Stimulated activated naive CD8-positive, alpha-beta T cell treated with anti-CD3 and anti-CD28 coated beads, Interleukin-15, amount 100 ng/mL, for 72 hours (primary cell): ENCODE measurements around the gene HDAC11.

Source experiments
- ATAC-seq: fragments of 150-1000 bp; cut with Tn5 transposase; 2 replicates; pipeline ENCODE4 v1.10.0; 2021; ENCODE audit warnings: mild to moderate bottlenecking, moderate library complexity
- DNase-seq, 2 donors: peaks; one replicate each; pipeline ENCODE4 v3.0.0; 2021 to 2022
- H3K27ac Mint-ChIP-seq, 2 donors: one replicate each; pipeline ENCODE4 v1.8.0; 2022; ENCODE audit warnings: mild to moderate bottlenecking in 2 of 2, mixed read lengths in 2 of 2, moderate library complexity in 2 of 2
- H3K27me3 Mint-ChIP-seq: one replicate; pipeline ENCODE4 v1.8.0; 2022; ENCODE audit warnings: mixed read lengths
- H3K4me1 Mint-ChIP-seq: one replicate; pipeline ENCODE4 v1.8.0; 2022; ENCODE audit warnings: mild to moderate bottlenecking, mixed read lengths
- H3K4me3 Mint-ChIP-seq, 2 donors: one replicate each; pipeline ENCODE4 v1.8.0; 2022; ENCODE audit warnings: mild to moderate bottlenecking in 2 of 2, mixed read lengths in 2 of 2, moderate library complexity in 1 of 2
- H3K9me3 Mint-ChIP-seq, 2 donors: one replicate each; pipeline ENCODE4 v1.8.0; 2022; ENCODE audit warnings: mixed read lengths in 2 of 2

HDAC11 gene

DNA sequence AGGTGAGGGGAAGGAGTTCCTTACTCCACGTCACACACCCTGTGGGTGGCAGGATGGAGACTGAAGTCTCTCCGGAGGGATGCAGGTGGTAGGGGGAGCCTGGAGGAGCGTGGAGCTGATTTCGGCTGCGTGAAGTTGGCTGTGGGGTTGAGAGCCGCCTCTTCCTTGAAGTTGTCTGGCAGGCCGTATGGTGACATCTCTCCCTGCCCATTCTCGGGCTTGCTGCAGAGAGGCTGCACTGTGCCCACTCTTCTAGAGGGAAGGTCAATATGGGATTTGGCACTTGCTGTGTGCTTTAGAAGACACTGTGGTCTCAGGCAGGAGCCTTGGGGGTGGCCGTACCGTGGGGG is 55.4 kb downstream of the HDAC11 start:
- DNase-seq (no peak), ATAC-seq (no peak)
- H3K27me3 Mint-ChIP-seq, result peaks cover 40% of the 10 kb centered on the region
- H3K9me3 Mint-ChIP-seq, result no peaks in the 10 kb centered on the region
- no peak overlapping the region for H3K27ac Mint-ChIP-seq
- peaks cover 9% of the 10 kb centered on the region for H3K4me1 Mint-ChIP-seq
- H3K4me3 Mint-ChIP-seq, result no peak overlapping the region

DNA sequence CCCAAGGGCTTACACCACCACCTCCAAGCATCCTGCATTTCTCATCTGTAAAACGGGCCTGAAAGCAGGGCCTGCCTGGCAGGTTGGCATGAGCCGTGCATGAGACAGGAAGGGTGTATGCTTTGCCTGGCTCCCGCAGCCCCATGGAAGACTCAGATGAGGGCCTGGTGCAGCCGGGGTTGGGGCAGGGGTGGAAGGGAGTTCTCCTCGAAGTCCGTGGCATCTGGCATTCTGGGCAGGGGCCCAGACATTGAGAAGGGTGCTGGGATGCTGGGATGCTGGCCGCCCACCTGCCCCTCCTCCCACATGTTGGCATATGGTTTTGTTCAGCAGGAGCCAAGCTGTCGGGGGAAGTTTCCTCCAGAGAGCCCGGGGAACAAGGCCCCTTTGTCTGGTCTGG is 55.8 kb downstream of the HDAC11 start:
- Mint-ChIP-seq H3K9me3 (peaks cover 2 to 4% of the 10 kb centered on the region in 2 donors), H3K4me3 (no peak overlapping the region), H3K4me1 (peaks cover 9% of the 10 kb centered on the region), H3K27me3 (peaks cover 44% of the 10 kb centered on the region), H3K27ac (peak overlapping the region in 1 of 2 donors; percentile 44)
- no peak for DNase-seq
- ATAC-seq, result no peak

GRCh38 chr3:13536432-13536831 is 56.3 kb downstream of the HDAC11 start:
- H3K4me3 Mint-ChIP-seq, result peak overlapping the region in 1 of 2 donors; percentile 43
- DNase-seq, result no peak

GRCh38 chr3:13536832-13537231 is 56.7 kb downstream of the HDAC11 start:
- H3K4me1 Mint-ChIP-seq, result peaks cover 9% of the 10 kb centered on the region
- H3K9me3 Mint-ChIP-seq, result peaks cover 6 to 11% of the 10 kb centered on the region in 2 donors
- no peak overlapping the region for H3K27ac Mint-ChIP-seq
- ATAC-seq (no peak), DNase-seq (no peak)
- H3K4me3 Mint-ChIP-seq, result peak overlapping the region in 1 of 2 donors; percentile 43
- H3K27me3 Mint-ChIP-seq, result peaks cover 48% of the 10 kb centered on the region

More at GRCh38 chr3:13536432-13536831, 56.3 kb downstream of the HDAC11 start:
- Mint-ChIP-seq H3K4me1 (peaks cover 9% of the 10 kb centered on the region), H3K9me3 (peaks cover 6 to 9% of the 10 kb centered on the region in 2 donors), H3K27ac (peak overlapping the region in 1 of 2 donors; percentile 2), H3K27me3 (peaks cover 48% of the 10 kb centered on the region)
- ATAC-seq, result no peak

GRCh38 chr3:13537244-13537908 is 57.3 kb downstream of the HDAC11 start:
- Mint-ChIP-seq H3K27ac (no peak overlapping the region), H3K27me3 (peaks cover 48% of the 10 kb centered on the region), H3K4me1 (peaks cover 9% of the 10 kb centered on the region), H3K4me3 (no peak overlapping the region), H3K9me3 (peaks cover 6 to 11% of the 10 kb centered on the region in 2 donors)
- ATAC-seq (no peak), DNase-seq (no peak)

- H3K4me3 Mint-ChIP-seq, result no peak overlapping the region
- no peak for ATAC-seq
- peaks cover 6 to 11% of the 10 kb centered on the region in 2 donors for H3K9me3 Mint-ChIP-seq
Measured at GRCh38 chr3:13537909-13538296, 57.8 kb downstream of the HDAC11 start.

GRCh38 chr3:13538520-13539291 is 58.6 kb downstream of the HDAC11 start:
- H3K9me3 Mint-ChIP-seq, result peaks cover 6 to 11% of the 10 kb centered on the region in 2 donors
- peaks cover 14% of the 10 kb centered on the region for H3K4me1 Mint-ChIP-seq
- H3K27me3 Mint-ChIP-seq, result peaks cover 53% of the 10 kb centered on the region
- ATAC-seq (no peak), DNase-seq (no peak)
- H3K4me3 Mint-ChIP-seq, result no peak overlapping the region
- H3K27ac Mint-ChIP-seq, result peak overlapping the region in 1 of 2 donors; percentile 11

More at GRCh38 chr3:13537909-13538296, 57.8 kb downstream of the HDAC11 start:
- peaks cover 9% of the 10 kb centered on the region for H3K4me1 Mint-ChIP-seq
- no peak for DNase-seq
- H3K27ac Mint-ChIP-seq, result no peak overlapping the region
- H3K27me3 Mint-ChIP-seq, result peaks cover 48% of the 10 kb centered on the region

GRCh38 chr3:13539292-13539638 is 59.2 kb downstream of the HDAC11 start:
- Mint-ChIP-seq H3K27ac (no peak overlapping the region), H3K4me3 (no peak overlapping the region), H3K4me1 (peaks cover 19% of the 10 kb centered on the region), H3K9me3 (peaks cover 6 to 11% of the 10 kb centered on the region in 2 donors), H3K27me3 (peaks cover 56% of the 10 kb centered on the region)
- DNase-seq (no peak), ATAC-seq (no peak)

- Mint-ChIP-seq H3K9me3 (peaks cover 6 to 11% of the 10 kb centered on the region in 2 donors), H3K4me1 (peaks cover 23% of the 10 kb centered on the region), H3K4me3 (no peak overlapping the region), H3K27ac (no peak overlapping the region), H3K27me3 (peaks cover 56% of the 10 kb centered on the region)
- no peak for DNase-seq
- ATAC-seq, result no peak
Measured at GRCh38 chr3:13539671-13540070, 59.6 kb downstream of the HDAC11 start.

GRCh38 chr3:13540297-13540995 is 60.3 kb downstream of the HDAC11 start:
- DNase-seq (no peak), ATAC-seq (no peak)
- no peak overlapping the region for H3K27ac Mint-ChIP-seq
- H3K9me3 Mint-ChIP-seq, result peaks cover 6 to 11% of the 10 kb centered on the region in 2 donors
- H3K4me3 Mint-ChIP-seq, result no peak overlapping the region
- peaks cover 31% of the 10 kb centered on the region for H3K4me1 Mint-ChIP-seq
- H3K27me3 Mint-ChIP-seq, result peaks cover 57% of the 10 kb centered on the region

GRCh38 chr3:13541691-13542090 is 61.6 kb downstream of the HDAC11 start:
- DNase-seq (no peak), ATAC-seq (no peak)
- Mint-ChIP-seq H3K4me3 (no peak overlapping the region), H3K9me3 (peaks cover 6 to 11% of the 10 kb centered on the region in 2 donors), H3K27ac (no peak overlapping the region), H3K4me1 (peaks cover 38% of the 10 kb centered on the region), H3K27me3 (peaks cover 59% of the 10 kb centered on the region)

GRCh38 chr3:13542142-13542541 is 62.0 kb downstream of the HDAC11 start:
- peaks cover 59% of the 10 kb centered on the region for H3K27me3 Mint-ChIP-seq
- H3K4me3 Mint-ChIP-seq, result no peak overlapping the region
- no peak overlapping the region for H3K27ac Mint-ChIP-seq
- H3K4me1 Mint-ChIP-seq, result peaks cover 34% of the 10 kb centered on the region
- DNase-seq (no peak), ATAC-seq (no peak)
- H3K9me3 Mint-ChIP-seq, result peaks cover 6 to 11% of the 10 kb centered on the region in 2 donors

- Mint-ChIP-seq H3K27me3 (peaks cover 62% of the 10 kb centered on the region), H3K27ac (no peak overlapping the region)
Measured at GRCh38 chr3:13543253-13543652, 63.1 kb downstream of the HDAC11 start.

DNA sequence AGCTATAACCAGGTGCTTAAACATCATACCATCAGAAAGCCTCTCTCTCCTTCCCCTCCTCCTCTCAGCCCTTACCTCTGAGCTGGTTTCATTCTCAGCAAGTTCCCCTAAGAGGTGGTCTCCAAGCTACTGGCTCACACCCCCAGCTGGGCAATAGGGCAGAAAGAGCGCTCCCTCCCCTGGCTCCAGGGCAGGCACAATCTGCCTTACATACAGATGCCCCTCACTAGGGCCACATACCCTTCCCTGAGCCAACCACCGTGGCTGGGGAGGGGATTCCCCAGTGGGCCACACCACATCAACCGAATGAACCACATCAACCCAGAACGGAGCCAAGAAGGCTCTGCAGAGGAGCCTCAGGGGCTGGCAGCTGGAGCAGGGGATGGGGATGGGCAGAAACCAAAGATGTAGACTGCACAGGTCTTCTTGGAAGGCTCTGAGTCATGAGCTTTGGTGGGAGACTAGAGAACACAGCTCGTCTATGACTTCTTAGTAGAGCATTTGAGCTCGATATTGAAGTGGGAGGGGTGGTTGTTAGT is 64.3 kb downstream of the HDAC11 start:
- peaks cover 47% of the 10 kb centered on the region for H3K4me1 Mint-ChIP-seq
- peaks cover 58% of the 10 kb centered on the region for H3K27me3 Mint-ChIP-seq
- peak; percentile 97 for ATAC-seq
- peak; percentile 82 to 90 for DNase-seq
- peaks cover 6 to 11% of the 10 kb centered on the region in 2 donors for H3K9me3 Mint-ChIP-seq
- H3K27ac Mint-ChIP-seq, result peak overlapping the region in 1 of 2 donors; percentile 83
- H3K4me3 Mint-ChIP-seq, result peak overlapping the region; percentile 61 to 64

More at GRCh38 chr3:13543253-13543652, 63.1 kb downstream of the HDAC11 start:
- DNase-seq (no peak), ATAC-seq (no peak)
- Mint-ChIP-seq H3K9me3 (peaks cover 6 to 11% of the 10 kb centered on the region in 2 donors), H3K4me1 (peaks cover 42% of the 10 kb centered on the region), H3K4me3 (no peak overlapping the region)

DNA sequence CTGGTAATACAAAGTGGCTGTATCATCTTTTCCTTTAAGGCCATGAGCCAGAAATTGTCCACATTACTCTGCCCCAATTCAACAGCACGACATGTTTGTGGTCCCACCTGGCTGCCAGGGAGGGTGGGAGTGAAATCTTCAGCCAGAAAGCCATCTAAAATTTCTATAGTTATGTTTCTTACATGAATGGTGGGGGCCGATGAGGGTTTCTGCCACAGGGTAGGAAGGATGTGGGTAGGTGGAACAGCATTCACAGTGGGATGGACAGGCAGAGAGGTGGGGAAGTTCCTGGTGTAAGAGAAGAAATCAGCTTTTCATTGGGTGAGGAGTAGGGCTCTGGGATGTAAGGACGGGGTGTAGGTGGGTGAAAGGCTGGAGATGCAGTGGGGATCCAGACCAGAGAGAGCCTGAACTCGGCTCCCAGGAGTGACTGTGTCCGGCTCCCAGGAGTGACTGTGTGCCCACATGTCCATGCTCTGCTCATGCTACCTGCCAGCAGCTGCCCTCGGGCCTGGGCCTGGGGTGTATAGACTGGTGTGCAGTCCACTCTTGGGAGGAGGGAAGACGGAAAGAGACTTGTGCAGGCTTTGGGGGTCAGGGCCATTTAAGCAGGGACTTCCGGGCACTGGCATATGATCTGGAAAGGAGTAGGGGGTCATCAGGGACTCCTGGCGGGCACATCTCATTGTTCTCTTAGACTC is 65.0 kb downstream of the HDAC11 start:
- no peak for ATAC-seq
- Mint-ChIP-seq H3K9me3 (peaks cover 6 to 11% of the 10 kb centered on the region in 2 donors), H3K4me3 (peak overlapping the region; percentile 61 to 64), H3K4me1 (peaks cover 54% of the 10 kb centered on the region), H3K27me3 (peaks cover 66% of the 10 kb centered on the region), H3K27ac (peak overlapping the region; percentile 7 to 83)
- DNase-seq, result no peak
